ENCODE results near the gene ATP9B.

ATP9B gene

DNA sequence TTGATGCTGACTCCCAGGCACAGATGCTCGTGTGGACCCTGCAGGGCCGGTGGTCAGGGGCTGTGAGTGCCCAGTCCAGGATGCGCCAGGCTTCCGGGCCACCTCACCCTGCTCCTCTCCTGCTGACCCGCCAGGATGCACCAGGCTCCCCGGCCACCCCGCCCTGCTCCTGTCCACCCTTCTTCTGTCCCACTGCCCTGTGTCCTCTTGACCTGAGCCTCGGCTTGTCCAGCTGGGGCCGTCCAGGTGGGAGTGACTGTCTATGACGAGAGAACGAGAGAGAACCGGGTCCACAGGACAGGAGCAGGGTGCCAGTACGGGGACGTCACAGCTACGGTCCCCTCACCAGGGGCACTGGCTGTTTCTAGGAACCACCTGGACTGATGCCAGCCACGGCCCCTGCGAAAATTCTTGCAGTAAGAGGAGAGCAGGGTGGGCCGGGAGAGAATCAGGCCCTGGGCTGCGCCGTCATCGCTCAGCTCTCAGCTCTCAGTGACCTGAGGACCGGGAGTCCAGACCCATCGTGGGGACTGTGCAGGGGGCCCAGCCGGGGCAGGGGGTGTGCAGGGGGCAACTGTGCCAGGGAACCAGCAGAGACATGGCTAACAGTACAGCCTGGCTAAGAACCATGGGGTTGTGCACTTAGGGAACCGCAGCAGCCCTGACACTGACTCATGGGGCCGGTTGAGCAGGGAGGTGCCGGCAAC, 313.6 kb downstream of the ATP9B start:
- DNase-seq (ENCODE audit: low read depth) = no peak

DNA sequence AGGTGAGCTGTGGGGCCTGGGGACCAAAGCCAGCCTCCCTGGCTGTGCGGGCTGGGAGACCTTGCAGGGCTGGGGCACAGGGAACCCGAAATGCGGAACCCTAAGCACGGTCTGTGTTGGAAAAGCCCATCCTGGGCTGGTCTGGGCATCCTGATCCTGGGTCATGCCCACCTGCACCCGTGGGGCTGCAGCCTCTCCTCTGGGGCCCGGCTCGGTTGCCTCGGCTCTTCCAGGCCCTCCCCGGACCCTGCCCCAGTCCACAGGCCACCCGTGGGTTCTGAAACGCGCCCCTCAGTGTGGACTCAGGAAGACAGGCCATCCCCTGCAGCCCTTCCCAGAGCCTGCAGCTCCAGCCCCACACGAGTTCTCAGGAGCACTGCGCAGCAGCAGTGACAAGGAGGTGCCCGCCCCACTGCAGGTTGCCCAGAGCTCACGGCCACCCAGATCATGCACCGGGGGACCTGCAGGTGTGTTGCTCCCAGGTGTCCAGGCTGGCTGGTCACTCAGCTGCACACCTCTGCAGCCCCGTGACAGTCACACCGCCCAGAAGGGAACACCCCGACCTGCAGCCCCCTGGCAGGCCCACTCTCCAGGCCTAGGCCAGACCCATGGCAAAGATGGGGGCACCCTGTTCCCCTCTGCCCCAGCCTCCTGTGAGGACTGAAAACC, 314.3 kb downstream of the ATP9B start:
- no peak for DNase-seq (ENCODE audit: low read depth)

DNA sequence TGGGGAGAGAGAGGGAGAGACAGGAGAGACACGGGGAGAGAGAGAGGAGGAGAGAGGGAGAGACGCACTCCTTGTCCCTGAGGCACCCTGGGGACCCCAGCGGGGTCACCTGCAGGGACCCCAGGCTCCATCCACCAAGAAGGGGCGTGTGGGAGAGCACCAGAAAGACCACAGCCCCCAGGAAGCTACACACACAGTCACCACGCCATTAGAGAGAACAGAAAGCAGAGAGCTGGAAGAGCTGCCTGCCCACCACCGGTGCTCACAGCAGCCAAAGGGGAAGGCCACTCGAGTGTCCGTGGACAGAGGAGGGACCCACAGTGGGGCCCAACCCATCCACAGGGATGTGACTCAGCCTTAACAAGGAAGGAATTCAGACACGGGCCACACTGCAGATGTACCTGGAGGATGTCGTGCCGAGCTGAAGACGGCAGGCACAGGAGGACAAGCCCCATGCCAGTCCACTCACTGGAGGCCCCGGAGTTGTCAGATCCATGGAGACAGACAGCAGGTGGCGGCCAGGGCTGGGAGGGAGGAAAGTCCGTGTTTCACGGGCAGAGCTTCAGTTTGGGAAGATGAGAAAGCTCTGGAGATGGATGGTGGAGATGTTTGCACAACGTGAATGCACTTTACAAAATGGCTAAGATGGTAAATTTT, 315.1 kb downstream of the ATP9B start:
- DNase-seq (ENCODE audit: low read depth) = no peak

DNA sequence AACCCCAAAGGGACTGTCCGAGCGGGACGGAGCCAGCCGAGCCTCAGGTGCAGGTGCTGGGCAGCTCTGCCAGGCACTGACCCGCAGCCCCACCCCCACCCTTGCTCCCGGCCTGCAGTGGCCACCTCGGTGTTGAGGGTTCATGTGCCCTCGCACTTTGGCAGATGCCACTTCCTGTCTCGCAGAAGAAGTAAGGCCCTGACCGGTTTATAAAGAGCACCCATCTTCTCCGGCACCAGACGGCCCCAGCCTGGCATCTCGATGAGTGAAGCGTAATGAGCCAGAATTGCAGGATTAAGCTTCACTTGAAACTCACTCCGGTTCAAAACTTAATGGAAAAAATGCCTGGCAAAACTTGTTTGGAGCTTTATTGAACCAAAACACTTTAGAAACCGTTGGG, 315.6 kb downstream of the ATP9B start:
- no peak for DNase-seq (ENCODE audit: low read depth)

DNA sequence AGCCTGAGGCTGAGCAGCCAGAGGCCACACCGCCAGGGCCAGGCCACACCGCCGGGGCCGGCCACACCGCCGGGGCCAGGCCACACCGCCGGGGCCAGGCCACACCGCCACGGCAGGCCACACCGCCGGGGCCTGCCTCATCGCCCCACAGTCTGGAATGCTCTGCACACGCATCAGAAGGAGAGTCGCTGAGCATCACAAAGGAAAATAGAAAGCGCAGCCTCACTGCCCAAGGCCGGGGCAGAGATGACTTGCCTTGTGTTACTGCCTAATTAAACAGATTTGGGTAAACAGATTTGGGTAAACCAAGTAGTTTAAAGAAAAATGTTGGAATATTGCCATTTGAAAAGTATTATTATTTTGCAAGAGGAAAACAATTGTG, 316.1 kb downstream of the ATP9B start:
- DNase-seq (ENCODE audit: low read depth) = no peak

DNA sequence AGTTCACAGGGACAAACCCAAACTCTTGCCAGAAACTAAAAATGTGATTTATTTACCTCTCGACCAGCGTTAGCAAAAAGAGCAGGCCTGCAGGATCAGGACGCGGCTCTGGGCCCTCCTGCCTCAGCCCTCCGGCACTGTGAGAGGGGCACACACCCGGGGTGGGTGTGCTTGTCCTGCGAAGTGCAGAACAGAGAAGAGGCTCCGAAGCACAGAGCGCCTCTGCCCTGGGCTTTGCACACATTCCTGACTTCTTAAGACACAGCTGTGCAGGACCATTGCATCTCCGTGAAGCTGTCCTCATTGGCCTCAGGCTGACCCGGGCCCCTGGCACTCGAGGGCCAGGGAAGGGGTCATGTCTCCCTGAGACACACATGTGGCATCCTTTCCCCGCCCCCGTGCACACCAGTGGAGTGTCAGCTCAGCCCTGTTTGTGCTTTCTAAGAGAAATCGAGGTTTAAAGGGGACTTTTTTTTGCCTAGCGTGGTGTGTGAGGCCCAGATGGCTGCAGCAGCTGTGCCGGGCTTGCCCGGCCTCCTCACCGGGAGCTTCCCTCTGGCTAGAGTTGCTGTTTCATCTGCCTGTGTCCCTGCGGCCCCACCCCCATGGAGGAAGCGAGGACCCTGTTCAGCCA, 316.6 kb downstream of the ATP9B start:
- no peak for DNase-seq (ENCODE audit: low read depth)

DNA sequence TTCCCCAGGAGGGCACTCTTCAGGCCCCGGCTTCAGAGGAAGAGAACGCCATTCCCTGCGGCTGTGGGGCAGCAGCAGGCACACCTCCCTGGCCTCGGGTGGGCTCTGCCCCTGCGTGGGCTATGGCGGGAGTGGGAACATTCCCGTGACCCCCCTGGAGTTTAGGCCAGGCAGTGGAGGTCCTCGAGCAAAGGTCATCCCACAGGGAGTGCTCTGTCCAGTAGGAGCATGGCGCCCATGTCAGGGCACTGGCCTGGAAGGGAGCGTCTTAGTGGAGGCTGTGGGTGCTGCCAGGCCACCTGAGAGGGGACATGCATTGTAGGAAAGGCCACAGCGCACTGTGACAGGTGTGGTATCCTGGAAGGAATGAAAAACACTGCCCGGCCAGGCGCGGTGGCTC, 317.4 kb downstream of the ATP9B start:
- no peak for DNase-seq (ENCODE audit: low read depth)

DNA sequence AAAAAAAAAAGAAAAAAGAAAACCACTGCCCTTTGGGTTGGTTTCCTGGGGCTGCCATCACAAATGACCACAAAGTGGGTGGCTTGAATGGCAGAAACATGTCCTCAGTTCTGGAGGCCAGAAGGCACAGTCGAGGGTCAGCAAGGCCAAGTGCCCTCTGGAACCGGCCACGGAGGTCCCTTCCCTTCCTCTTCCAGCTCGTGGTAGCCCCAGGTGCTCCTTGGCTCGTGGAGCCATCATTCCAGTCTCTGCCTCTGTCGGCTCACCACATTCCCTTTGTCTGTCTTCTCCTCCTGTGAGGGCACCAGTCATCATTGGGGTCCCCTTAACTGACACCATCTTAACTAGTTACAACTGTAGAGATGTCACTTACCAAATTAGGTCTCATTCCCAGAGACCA, 318.0 kb downstream of the ATP9B start:
- DNase-seq (ENCODE audit: low read depth) = no peak

DNA sequence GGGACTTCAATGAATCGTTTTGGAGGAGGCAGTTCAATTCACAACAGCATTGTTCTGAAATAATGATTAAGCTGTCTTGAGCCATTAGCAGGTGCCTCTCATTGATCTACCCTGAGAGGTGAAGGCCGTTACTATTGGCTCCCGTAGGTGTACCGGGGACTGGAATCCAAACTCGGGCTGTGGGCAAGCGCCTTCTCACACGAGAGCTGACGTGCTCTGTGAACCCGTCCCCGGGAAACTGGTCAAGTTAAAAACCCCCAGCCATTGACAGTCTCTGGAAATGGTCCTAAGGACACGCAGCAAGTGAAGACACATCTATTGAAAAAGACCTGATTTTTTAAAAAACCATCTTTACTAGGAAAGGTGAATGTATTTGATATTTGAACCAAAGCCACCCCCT, 318.4 kb downstream of the ATP9B start:
- no peak for DNase-seq (ENCODE audit: low read depth)

DNA sequence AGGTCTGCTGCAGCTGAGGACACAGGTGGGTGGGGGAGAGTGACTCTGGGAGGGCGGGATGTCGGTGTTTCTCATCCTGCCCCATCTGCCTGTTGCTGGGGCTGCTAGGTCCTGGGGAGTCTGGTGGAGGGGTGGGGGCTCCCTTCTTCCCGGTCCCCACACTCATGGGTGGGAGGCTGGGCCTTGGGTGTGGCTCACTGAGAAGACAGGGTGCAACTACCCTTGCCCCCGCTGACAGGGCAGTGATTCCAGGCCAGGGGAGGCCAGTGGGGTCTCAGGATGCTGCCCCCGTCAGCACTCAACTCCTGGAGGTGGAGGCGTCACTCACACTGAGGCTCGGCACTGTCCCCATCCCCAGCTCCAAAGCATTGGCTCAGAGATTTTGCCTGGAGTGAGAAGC, 318.8 kb downstream of the ATP9B start:
- no peak for DNase-seq (ENCODE audit: low read depth)

DNA sequence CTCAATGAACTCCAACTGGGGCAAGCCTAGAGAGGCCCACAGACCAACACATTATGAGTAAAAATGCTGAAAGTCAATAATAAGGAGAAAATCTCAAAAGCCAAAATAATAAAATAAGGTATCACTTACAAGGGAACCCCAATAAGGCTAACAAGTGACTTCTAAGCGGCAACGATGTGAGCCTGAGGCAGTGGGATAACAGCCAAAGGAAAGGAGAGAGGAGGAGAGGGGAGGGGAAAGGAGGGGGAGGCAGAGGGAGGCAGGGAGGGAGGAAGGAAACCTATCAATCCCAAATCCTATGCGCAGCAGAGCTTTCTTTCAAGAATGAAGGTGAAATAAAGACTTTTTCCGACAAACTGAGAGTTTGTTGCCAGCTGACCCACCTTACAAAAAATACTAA, 320.5 kb downstream of the ATP9B start:
- DNase-seq (ENCODE audit: low read depth) = no peak

DNA sequence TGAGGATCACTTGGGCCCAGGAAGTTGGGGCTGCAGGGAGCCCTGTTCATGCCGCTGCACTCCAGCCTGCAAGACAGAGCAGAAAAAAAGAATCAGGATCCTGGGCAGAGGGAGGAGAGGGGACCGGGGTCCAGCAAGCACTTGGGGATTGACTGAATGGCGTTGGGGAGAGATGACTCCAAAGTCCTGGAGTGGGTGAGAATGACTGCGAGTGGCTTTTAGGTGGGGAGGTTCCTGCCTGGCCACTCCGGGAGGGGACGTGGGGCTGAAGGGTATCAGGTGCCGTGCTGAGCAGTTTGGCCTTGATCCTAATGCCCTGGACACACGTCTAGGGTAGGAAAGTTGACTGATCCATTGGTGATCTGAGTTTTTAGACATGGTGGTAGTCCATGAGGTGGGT, 323.0 kb downstream of the ATP9B start:
- DNase-seq (ENCODE audit: low read depth) = no peak

DNA sequence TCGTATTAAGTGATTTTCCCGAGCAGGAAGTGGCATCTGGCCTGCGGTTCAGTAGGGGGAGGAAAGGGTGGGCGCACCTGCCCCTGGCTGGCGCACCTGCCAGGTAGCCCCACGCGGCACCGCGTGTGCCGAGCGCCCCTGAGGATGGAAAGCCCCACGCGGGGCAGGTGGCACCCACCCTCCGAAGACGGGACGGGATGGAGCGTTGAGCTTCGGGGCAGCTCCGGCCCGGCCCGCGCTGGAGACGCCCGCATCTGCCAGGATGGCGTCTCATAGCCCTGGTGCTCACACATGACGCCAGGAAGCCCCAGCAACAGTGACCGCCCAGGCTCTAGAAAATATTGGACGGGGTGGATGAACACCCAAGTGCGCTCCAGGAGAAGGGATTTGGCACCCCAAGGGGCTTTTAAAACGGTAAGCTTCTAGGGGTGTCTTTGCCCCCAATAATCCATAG, 324.0 kb downstream of the ATP9B start:
- DNase-seq (ENCODE audit: low read depth) = no peak

DNA sequence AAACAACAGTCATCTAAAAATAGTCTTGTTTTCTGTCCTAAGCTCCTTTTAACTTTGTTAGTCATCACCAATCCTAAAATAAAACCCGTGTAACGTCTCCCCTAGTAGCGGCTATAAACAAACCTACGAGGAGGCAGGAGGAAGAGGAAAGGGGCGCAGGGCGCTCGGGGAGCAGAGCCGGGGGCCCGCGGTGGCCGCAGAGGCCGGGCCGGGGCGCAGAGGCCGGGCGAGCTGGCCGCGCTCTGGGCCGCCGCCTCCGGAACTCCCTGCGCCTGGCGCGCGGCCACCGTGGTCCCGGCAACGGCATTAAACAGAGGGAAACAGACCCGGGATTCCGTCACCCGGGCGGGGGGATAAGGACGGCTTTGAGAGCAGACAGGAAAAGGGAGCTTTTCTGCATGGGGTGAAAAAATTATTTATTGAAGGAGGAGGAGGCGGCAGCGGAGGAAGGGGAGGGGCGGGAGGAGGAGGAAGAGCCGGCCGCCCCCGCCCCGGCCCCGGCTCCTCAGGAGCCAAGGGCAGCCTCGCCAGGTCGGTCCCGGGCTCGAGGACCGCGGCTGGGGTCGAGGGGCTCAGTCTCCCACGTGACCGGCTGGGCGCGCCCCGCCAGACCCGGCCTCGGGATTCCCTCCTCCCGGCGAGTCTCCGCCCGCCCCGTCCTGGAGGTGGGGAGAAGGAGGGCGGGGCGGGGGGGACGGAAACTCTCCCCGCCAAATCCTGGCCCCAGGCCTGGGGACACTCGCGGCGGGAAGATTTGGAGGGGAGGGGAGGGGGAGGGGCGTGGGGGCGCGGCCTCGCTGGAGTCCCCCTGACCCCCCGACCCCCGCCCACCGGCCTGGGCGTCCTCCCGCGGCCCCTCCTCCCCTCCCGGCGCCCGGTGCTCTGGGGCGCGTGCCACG, 324.7 kb downstream of the ATP9B start:
- no peak for DNase-seq (ENCODE audit: low read depth)

DNA sequence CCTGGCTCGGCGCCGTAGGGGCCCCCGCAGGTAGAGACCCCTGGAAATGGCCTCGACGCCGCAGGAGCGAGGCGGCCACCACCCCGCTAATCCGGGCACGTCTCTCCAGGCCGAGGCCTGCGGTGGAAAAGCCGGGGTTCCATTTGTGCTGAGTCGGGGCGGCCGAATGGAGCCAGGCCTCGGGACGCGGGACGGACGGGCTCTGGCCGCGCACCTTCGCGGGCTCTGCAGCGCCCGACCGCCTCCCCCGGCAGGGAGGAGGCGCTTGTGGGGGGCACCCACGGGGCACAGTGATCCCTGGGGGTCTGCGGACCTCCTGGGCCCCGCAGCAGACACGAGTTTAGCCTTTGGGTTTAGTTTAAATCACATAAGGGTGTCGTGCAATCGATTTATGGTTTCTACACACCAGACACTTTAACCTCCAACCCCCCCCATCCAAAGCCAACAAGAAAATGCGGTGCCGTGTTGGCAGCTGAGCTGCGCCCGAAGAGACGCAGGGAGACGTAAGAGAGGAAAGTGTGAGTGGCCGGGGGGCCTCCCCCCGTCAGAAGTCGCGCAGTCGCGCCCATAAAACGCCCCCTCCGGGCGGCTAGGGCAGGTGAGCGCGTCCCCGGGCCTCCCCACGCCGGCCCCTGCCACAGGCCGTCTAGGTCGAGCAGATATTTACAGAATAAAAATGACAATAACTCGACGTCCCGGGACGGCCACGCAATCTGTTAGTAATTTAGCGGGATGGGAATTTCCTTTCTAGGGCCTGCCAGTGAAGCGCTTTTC, 325.5 kb downstream of the ATP9B start:
- DNase-seq (ENCODE audit: low read depth) = no peak

DNA sequence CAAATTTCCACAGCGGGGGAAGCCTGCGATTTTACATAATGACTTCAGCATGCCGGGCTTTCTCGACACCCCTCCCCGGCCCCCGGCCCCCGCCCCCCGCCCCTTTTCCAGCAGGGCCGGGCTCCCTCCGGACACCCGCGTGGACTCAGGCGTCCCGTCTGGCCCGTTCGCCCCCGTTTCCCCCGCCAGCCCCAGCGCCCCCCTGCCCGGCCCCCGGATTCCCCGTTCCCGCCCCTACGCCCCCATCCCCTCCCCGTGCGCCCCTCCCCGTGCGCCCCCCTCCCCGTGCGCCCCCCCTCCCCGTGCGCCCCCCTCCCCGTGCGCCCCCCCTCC, 326.1 kb downstream of the ATP9B start:
- no peak for DNase-seq (ENCODE audit: low read depth)

DNA sequence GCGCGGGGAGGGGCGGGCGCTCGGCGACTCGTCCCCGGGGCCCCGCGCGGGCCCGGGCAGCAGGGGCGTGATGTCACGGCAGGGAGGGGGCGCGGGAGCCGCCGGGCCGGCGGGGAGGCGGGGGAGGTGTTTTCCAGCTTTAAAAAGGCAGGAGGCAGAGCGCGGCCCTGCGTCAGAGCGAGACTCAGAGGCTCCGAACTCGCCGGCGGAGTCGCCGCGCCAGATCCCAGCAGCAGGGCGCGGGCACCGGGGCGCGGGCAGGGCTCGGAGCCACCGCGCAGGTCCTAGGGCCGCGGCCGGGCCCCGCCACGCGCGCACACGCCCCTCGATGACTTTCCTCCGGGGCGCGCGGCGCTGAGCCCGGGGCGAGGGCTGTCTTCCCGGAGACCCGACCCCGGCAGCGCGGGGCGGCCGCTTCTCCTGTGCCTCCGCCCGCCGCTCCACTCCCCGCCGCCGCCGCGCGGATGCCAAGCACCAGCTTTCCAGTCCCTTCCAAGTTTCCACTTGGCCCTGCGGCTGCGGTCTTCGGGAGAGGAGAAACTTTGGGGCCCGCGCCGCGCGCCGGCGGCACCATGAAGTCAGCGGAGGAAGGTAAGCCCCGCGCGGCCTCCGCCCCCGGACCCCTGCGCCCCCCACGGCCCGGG, 326.7 kb downstream of the ATP9B start, which contains the start of gene NFATC1:
Gene NFATC1 (plus strand): TSS at position 170 of the 644 bp plus-strand sequence. CDS start 295 bp downstream, at position 465.
- DNase-seq (ENCODE audit: low read depth) = no peak

DNA sequence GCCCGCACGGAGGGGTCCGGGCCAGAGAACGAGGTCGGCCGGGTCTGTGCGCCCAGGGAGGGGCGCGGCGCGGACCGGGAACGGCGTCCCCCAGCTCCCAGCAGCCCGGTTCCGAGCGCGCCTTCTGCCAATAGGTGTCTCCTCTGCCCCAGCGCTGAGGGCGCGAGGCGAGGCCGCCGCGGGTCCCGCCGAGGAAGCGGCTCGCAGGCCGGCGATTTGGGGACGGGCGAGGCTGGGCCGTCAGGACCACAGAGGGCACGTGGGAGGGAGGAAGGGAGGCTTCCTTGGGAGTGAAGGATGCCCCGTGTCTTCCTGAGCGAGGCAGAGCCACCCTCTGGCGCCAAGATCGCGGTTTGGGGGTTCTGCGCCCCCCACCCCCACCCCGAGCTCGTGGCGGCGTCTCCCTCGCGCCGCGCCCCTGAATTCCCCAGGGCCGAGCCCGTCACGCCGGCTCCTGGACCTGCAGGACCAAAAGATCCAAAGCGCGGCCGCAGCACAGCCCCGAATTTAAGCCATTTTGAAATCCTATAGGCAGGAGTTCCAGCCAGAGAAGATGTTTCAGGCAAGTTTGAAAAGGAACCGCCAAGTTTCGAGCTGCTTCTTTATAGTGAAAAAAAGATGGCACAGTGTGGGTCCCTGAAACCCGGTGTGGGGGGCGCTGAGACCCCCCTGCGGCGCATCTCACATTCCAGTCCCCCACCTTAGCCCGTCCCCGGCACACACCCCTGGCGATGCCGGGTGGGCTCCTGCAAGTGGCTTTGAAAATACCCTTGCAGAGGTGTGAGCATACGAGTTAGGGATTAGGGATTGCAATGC, 327.4 kb downstream of the ATP9B start:
- no peak for DNase-seq (ENCODE audit: low read depth)

DNA sequence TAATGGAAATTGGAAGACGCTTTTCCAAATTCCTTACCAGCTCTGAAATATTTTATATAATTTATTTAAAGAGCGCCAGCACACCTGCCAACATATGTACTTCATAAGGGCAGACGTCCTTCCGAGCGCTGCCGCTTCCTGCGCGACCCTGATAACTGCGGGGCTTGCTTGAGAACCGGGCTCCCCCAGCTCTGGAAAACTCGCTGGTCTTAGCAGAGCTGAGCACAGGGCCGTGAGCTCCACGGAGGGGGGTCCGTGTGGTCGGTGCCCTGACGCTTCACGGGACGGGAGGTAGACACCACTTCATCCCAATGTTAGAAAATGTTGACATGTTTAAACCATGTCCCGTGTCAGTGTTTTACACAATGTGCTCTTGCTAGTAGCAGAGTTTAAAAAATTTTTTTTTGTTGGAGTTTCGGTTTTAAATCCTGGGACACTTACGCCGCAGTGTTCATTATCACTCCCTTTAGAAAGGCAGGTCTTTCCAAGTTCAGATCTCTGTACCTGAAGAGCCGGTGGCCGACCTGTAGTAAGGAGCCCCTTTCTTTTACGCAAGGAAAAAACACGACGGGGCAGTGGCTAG, 328.1 kb downstream of the ATP9B start:
- DNase-seq (ENCODE audit: low read depth) = no peak

Measured in HS-27A (cell line).